ENCODE data around the gene SMPD4.
"Not testable (repeated sequence)": the region's sequence is repeated elsewhere in the genome, so short reads cannot be mapped to it uniquely, and the experiment has no call there.

Gene SMPD4

DNA sequence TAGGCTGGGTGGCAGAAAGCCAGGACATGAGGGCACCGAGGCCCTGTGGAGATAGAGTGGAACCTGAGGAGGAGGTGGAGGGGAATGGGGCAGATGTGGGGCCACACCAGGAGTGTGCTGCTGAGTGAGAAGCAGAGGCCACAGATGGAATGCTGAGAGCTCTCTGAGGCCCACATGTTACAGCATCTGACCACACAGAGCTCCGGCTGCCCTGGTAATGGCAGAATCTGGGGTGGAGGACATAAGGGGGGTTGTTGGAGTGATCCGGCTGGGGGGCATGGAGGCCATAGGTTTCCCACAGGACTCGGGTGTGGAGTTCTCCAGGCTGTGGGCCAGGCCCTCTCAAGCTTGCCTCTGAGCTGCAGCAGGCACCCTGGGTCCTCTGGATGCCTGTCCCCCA lies 4.5 kb upstream of the SMPD4 start:
- DNase-seq, result no peak

DNA sequence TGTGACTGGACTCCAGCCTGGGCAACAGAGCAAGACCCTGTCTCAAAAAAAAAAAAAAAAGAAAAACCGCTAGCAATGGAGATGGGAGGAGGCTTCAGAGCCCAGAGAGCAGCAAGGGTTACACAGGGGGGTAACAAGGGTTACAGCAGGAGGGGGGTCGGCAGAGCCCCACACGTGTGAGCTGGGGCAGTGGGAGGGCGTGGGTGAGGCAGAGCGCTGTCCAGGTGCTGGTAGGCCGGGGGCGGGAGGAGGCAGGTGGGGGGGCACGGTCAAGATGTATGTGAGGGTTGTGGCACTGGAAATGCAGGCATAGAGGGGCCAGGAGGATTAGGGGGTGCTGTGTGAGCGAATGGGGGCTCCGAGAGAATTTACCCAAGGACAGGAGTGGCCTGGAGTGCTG lies 4.0 kb upstream of the SMPD4 start:
- no peak for DNase-seq

DNA sequence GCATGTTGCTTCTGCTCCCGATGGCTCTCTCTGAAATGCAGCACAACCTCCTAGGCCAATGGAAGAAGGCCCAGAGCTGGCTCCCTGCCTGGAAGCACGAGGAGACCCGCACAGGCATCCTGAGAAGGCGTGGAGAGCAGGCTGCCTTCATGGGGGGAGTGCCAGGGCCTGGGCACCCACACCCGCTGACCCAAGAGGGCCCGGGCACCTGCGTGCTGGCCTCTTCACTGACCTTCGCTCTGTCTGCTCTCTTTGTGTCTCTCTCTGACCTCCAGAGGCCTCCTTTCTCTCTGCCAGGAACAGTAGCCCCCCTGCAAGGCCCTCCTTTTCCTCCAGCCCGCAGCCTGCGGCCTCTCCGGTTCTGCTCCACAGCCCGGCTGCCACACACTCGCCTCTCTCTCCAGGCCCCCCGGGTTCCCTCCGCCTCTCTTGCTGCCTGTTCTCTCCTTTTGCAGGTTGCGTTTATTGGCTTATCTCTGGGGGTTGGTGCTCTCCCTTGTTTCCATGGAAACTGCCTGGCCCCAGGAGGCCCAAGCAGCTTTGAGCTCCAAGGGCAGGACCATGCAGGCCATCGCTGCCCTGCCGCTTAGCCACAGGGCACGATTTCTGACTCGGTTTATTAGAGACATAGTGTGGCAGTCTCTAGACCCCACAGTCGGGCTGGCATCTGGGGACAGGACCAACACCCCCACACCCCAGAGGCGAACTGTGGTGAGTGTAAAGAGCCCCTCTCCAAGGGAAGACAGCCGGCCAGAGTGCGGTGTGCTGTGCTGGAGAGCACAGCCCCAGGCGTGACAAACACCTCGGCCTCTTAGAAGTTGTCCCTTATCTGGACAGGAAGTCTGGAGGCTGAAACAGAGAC lies 2.3 kb upstream of the SMPD4 start:
- DNase-seq, result no peak

DNA sequence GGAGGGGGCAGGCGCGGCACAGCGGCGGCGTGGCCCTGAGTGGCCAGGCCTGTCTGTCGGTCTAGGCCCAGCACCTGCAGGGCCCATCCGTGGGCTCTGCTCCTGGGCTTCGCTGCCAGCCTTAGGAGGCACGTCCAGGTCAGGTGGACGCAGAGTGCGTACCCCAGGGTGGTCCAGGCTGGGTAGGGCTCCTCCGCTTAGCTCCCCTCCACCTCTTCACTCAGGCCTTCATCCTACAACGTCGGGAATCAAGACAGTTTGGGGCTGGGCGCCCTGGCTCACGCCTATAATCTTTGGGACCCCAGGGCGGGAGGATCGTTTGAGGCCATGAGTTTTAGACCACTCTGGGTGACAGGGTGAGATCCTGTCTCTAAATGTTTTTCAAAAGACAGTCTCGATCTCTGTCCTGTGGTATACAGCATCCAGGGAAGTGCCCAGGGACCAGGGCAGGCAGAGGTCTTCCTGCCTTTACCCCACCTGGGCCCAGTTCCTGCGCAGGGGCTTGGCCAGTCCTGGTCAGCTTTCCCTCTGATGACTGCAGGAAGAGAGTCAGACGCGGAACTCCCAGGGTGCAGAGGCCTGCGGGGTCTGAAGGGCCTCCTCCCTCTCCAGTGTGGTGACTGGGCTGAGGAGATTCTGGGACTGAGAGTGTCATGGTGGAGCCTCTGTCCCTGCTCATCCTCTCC lies 1.6 kb upstream of the SMPD4 start:
- not testable (repeated sequence) for DNase-seq

DNA sequence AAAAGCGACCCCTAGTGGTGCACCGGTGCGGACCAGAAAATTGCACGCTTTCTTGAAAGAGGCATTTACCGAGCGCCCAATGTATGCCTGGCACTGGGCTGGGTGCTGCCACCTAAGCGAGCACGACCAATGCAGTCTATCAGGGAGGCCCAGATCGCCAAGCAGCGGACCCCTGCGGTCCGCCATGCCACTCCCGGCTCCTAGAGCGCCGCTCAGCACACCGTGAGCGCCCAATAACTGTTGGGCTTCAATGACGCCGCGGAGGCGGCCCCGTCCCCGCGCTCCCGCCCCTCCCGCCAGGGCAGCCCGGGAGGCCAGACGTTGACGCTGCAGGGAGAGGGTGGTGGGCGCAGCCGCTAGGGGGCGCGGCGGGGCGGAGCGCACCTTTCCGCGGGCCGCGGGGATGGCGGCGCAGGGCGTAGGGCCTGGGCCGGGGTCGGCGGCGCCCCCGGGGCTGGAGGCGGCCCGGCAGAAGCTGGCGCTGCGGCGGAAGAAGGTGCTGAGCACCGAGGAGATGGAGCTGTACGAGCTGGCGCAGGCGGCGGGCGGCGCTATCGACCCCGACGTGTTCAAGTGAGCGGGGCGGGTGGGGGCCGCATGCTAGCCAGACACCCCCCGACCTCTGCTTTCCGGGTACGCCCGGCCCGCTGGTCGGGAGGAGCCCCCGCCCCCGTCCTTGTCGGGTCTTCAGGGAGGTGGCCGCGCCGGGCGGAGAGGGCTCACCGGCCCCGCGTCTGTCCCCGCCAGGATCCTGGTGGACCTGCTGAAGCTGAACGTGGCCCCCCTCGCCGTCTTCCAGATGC lies 679 bp upstream of the SMPD4 start, which contains the start of gene MZT2B:
Gene MZT2B (plus strand): TSS at position 383 of the 803 bp plus-strand sequence. CDS start 21 bp downstream, at position 404.
- peak; percentile 32 to 84 for DNase-seq

DNA sequence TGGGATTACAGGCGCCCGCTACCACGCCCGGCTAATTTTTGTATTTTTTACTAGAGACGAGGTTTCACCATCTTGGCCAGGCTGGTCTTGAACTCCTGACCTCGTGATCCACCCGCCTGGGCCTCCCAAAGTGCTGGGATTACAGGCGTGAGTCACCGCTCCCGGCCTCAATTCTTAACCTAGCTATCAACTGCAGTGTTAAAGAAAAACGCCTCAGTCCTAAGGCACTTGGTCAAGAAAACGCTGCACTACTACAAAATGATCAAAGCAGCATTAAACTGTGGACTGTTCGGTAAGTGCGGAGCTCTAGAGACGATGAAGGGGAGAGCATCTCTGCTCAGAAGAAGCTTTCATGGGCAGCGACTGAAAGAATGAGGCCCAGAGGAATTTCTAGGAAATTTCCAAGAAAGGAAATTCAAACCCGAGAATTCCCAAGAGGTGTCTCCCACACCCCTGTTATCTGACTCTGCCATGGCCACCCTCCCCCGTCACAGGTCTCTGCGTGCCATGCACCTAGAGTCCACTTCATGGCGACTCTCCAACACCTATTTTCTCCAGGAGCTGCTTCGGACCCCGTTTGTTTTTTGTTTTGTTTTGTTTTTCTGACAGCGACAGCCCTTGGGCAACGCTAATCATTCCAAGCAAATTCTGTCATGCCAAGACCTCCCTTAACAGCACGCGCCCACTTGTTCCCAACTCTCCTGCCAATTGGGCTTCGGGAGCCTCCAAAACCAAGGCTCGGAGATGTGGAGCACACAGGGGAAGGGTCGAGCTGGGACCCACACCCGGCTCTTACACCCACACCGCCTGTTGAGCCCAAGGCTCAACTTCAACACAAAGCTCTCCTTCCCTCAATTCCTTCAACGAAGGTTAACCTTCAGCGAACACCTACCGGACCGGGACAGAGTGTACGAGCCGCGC lies 738 bp downstream of the SMPD4 start:
- not testable (repeated sequence) for DNase-seq

DNA sequence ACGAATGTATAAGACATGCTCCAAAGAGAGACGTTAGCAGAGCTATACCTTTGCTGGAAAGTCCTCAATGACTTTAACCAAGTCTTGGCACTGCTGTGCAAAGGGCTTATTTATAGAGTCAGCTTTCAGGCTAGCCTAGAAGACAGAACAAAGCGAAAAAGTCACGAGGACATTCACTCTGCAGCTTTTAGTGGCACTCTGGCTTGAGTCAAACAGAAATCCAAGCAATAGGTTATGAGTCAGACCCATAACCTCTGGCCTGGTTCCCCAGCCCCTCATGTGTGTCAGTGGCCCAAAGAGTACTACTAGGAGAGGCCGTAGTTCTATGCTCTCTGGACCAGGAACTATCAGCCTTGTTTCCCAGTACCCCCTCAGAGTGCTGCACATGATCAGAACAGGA lies 6.5 kb downstream of the SMPD4 start:
- not testable (repeated sequence) for DNase-seq

DNA sequence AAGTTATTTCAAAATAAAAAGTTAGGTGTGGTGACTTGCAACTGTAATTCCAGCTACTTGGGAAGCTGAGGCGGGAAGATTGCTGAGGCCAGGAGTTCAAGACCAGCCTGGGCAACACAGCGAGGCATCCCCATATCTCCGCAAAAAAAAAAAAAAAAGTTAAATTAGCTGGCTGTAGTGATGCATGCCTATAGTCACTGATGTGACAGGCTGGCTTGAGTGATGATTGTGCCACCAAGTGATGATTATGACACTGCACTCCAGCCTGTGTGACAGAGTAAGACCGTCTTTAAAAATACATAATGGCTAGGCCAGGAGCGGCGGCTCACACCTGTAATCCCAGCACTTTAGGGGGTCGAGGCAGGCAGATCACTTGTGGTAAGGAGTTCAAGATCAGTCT lies 11.5 kb downstream of the SMPD4 start:
- no peak for DNase-seq

DNA sequence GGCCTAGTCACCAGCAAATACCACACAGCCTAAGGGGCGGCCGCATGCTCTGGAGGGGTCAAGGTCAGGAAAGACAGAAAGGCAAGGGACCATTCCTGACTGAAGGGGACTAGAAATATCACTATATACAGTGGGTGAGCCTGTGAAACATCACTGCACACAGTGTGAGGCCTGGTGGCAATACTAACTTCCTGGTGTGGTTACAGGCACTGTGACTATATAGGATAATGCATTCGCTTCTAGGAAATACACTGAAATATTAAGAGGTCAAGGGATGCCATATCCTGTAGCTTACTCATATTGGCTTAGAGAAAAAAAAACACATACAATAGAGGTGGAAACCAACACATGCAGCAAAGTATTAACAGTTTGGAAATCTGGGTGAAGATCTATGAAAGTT lies 12.2 kb downstream of the SMPD4 start:
- DNase-seq, result not testable (repeated sequence)

DNA sequence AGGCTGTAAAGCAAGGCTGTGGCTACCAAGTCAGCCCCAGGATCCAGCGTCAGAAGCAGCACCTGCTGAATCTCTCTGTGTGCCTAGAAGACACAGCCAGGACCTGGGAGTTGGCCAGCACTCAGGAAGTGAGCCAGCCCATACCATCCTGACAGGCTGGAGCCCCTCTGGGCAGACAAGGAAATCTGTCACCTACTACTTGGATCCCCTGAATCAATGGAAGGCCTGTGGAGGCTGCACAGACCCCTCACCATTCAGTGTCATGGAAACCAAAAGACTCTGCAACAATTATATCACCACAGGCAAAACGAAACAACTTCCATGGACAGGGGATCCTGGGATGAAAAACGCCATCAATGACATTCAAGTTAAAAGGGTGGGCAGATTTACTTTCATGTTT lies 14.8 kb downstream of the SMPD4 start:
- DNase-seq, result not testable (repeated sequence)

DNA sequence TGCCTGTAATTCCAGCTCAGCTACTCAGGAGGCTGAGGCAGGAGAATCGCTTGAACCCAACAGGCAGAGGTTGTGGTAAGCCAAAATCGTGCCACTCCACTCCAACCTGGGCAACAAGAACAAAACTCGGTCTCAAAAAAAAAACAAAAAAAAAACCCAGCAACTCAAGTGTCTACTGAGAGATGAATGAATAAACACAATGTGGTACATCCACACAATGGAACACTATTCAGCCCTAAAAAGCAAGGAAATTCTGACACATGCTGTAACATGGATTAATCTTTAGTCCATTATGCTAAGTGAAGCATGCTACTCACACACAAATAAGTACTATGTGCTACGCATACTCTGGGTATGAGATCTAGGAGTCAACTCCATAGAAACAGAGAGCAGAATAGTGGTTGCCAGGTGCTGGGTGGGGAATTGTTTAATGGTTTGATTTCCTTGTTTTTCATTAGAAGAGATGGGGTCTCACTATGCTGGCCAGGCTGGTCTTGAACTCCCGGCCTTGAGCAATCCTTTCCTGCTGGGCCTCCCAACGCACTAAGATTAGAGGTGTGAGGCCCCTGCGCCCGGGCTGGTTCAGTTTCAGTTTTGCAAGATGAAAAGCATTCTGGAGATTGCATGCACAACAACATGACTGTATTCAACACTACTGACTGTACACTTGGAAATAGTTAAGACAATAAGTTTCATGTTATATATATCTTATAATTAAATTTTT lies 15.9 kb downstream of the SMPD4 start:
- DNase-seq, result no peak

DNA sequence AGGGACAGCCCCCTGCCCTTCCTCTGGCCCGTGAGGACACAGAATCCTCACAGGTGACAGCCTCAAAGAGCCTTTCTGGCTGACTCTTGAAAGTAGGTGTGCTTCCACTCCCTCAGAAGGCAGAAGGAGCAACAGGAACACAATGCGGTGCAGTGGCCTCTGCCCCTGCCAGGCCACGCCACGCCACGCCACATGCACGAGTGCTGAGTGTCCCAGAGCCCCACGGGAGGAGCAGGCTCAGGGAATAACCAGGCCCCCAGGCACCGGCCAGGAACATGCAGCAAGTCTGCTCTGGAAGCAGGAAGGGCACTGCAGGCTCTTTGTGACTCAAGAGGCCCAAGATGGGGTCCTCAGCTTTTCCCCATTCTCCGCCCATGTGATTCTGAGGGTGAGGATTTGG lies 18.4 kb downstream of the SMPD4 start:
- no peak for DNase-seq

DNA sequence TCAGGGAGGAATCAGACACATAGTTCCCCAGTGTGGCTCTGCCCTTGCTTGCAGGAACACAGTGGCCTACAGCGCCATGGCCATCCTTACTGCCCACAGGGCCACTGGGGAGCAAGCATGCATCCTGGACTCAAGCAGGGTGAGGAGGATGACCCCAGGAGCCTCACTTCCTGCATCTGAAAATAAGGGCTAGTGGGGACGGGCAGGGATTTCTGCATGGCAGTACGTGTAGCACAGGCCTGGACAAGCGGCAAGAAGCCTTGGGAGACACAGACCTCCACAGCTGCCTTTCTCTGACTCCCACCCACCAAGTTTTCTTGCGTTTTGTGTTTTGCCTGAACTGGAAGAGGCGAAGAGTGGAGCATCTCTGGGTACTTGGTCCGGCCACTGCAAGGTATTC lies 18.9 kb downstream of the SMPD4 start:
- DNase-seq, result not testable (repeated sequence)

DNA sequence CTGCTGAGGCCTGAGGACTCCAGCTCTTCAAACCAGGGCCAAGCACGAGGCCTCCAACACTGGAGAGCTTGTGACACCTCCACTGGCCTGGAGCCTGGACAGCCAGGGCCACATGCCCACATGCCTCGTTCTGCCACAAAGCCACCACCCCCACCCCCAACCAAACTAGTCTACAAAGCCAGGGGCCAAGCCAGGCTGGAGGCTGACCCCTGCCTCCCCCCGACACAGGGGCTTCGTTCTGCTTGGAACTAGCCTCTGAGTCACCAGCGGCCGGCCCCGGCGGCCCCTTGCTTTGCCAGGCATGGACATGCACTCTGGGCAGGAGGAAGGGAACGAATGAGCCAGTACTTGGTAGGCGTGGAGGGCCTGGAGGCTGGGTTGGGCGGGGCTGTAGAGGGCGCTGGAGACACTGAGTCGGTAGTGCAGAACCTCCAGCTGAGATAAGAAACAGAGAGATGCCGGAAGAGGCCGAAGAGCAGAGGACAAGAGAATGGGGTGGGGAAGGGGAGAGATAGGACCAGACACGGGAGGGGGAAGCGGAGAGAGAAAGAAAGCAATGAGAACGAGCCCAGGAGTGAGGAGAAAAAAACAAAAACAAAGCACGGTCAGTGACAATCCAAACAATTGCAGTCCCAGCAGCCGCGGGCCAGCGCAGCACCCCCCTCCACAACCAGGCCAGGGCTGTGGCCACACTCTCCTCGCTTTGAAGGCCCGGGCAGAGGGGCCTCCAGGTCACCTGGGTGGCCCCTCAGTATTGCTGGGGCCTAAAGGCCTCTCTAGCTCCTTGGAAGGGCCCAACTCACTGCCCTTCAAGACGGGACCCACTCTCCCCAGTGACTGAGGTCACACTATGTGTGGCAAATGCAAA lies 20.3 kb downstream of the SMPD4 start:
- not testable (repeated sequence) for DNase-seq

DNA sequence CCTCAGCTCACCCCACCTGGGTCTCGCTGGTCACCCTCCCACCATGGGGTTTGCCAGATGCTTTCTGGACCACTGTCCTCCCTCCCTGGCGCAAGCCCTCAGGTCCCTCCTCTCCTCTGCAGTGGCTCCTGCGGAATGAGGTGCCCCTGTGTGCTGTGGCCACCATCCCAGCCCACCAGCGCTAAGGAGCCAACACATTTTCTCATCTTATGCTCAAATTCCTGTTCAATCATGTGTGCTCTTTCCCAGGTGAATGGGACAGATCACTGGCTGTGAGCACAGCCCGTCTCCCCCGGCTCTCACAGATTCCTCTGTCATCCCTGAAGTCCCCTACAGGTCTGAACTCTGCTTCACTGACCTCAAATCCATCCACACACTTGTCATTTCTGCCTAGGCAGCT lies 21.3 kb downstream of the SMPD4 start:
- no peak for DNase-seq

DNA sequence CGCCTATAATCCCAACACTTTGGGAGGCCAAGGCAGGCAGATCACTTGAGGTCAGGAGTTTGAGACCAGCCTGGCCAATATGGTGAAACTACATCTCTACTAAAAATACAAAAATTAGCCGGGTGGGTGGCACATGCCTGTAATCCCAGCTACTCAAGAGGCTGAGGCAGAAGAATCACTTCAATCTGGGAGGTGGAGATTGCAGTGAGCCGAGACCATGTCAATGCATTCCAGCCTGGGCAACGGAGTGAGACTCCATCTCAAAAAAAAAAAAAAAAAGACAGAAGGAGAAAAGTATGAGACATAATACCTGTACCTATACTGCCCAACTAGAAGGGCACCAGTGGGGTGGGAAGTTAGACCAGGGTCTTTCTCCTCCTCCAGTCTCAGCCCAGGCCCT lies 22.0 kb downstream of the SMPD4 start:
- DNase-seq, result not testable (repeated sequence)

DNA sequence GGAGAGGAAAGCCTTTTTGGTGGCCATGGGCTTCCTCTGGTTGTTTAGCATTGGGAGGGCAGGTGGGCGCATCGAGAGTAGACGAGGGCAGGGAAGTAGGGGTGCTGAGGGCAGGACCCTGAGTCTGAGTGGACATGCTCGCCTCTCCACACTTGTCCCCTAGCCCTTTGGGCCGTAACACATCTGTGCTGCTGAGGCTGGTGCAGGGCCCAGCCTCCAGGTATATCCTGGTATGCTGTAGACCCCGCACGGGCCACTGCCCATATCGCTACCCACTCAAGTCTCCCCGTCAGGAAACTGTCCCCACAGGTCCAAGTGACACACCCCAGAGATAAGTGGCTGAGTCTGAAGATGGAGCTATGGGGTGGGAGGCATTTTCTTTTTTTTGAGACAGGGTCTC lies 22.8 kb downstream of the SMPD4 start:
- no peak for DNase-seq

DNA sequence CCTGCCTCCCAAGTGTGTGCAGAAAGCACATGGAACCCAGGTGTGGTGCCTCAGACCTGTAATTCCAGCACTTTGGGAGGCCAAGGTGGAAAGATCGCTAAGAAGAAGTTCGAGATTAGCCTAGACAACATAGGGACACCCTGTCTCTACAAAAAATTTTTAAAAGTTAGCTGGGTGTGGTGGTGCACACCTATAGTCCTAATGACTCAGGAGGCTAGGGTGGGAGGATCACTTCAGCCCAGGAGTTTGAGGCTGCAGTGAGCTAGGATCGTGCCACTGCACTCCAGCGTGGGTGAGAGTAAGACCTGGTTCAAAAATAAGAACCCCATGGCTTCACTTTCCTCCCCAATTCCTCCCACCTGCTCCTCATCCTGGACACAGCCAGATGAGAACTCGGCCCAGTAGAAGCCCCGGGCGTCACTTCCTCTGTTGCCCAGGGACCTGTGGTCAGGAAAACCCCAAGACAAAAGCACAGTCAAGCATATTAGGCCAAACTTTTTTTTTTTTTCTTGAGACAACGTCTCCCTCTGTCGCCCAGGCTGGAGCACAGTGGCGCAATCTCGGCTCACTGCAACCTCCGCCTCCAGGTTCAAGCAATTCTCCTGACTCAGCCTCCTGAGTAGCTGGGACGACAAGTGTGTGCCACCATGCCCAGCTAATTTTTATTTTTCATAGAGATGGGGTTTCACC lies 23.4 kb downstream of the SMPD4 start:
- DNase-seq, result not testable (repeated sequence)

DNA sequence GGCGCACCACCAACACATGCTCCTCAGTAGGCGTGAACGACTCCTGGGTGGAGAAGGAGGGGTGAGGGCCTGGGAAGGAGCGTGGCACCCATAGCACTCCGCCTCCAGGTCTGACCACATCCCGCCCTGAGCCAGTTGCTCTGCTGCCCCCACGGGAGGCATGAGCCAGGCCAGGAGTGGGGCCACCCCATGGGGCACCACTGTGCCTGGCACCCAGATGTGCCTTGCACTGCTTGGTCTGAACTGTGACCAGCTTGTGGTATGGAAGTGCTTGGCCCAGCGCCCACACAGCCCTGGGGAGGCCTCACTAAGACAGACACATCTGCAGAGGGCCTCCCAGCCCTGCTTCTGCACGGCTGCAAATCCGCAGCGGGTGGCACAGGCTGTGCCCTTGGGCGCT lies 24.0 kb downstream of the SMPD4 start:
- not testable (repeated sequence) for DNase-seq

DNA sequence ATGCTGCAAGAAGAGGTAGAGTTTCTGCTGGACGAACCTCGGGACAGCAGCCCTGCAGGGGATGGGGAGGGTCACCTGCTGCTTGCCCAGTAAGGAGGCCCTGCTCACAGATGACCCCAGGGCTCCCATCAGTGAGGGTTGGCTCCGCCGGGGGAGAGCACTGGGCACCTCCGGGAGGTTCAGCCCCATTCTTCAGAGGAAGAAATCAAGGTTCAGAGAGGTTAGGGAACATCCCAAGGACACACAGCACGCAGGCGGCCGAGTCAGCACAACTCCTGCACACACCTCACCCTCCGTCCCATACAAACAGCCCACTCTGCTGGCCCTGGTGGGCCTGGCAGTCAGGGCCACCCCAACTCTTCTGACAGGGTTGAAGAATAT lies 24.8 kb downstream of the SMPD4 start:
- no peak for DNase-seq

Measured in SW 1271 (cell line).